MCF 10A (cell line): ENCODE data around the gene MEIS2. TPM values are rescaled to one million over a fixed set of nuclear protein-coding genes. Genes with fewer than 3 reads are reported as not detected.

Experiments used
- BruUV-seq: library from RNA; stranded (reverse); fragments of 400-500 nt; replicated peaks from 2 replicates; lab custom pipeline; 2021; lab: Mats Ljungman, UMichigan
- CTCF ChIA-PET: fragments of 300-600 bp; sonication (Branson Sonifier 250); formaldehyde crosslinking; extraction: SDS; loops from one replicate; lab custom pipeline; 2021; ENCODE audit warnings: antibody characterized with exemption, inconsistent platforms; lab: Yijun Ruan, JAX
- POLR2A ChIA-PET: fragments of 300-600, 350-650 bp; sonication (Branson Sonifier 250); formaldehyde crosslinking; extraction: SDS; loops from one replicate; lab custom pipeline; 2020; ENCODE audit warnings: antibody characterized with exemption, inconsistent platforms; lab: Yijun Ruan, JAX
- DNase-seq: peaks from one replicate; pipeline ENCODE4 v3.0.0-alpha.2; 2018; ENCODE audit not compliant: unreplicated experiment
- H3K27ac Mint-ChIP-seq: one replicate; pipeline ENCODE4 v1.8.0; 2022; ENCODE audit warnings: mild to moderate bottlenecking, low read depth, mixed read lengths; ENCODE audit not compliant: unreplicated experiment
- H3K27me3 Mint-ChIP-seq: one replicate; pipeline ENCODE4 v1.8.0; 2022; ENCODE audit warnings: mixed read lengths; ENCODE audit not compliant: insufficient read depth, unreplicated experiment
- H3K36me3 Mint-ChIP-seq: one replicate; pipeline ENCODE4 v1.8.0; 2022; ENCODE audit warnings: mild to moderate bottlenecking, moderate library complexity, mixed read lengths; ENCODE audit not compliant: insufficient read depth, unreplicated experiment
- H3K4me1 Mint-ChIP-seq: one replicate; pipeline ENCODE4 v1.8.0; 2022; ENCODE audit warnings: mixed read lengths; ENCODE audit not compliant: insufficient read depth, unreplicated experiment
- H3K4me3 Mint-ChIP-seq: one replicate; pipeline ENCODE4 v1.8.0; 2022; ENCODE audit warnings: mild to moderate bottlenecking, moderate library complexity, mixed read lengths; ENCODE audit not compliant: unreplicated experiment
- H3K9me3 Mint-ChIP-seq: one replicate; pipeline ENCODE4 v1.8.0; 2022; ENCODE audit warnings: mixed read lengths; ENCODE audit not compliant: unreplicated experiment
- CTCF ChIP-seq: fragments of 200-600 bp; IDR thresholded peaks from one replicate; pipeline ENCODE4 v1.8.0; 2022; ENCODE audit warnings: antibody characterized with exemption, mild to moderate bottlenecking; ENCODE audit not compliant: unreplicated experiment
- intact Hi-C: fragments of 100-400 bp; cut with micrococcal nuclease; formaldehyde crosslinking; loops from 2 replicates; pipeline ENCODE4 v1.14.1; 2022
- total RNA-seq: library from RNA; stranded (reverse); gene quantifications from 2 replicates; pipeline ENCODE4 v1.2.3, GENCODE V29; 2022

MEIS2 gene
- total RNA-seq, 1 experiment from 2014 or later = 6.9 TPM

- H3K4me1 Mint-ChIP-seq = peaks cover 5% of the 10 kb centered on the region
- no peak for TF ChIP-seq CTCF
- no peaks in the 10 kb centered on the region for H3K27me3 Mint-ChIP-seq
- intact Hi-C loops = no loop called here
- H3K27ac Mint-ChIP-seq = no peak overlapping the region
- H3K4me3 Mint-ChIP-seq = no peak overlapping the region
- ChIA-PET POLR2A (interaction anchor here (1.2 kb wide), 1 partner anchor 189 kb away, joined by 7 read pairs; no protein-coding TSS in a partner anchor), CTCF (interaction anchor here (0.6 to 2.9 kb wide), 2 partner anchors 29 to 110 kb away, joined by 3 to 8 read pairs; no protein-coding TSS in a partner anchor)
- no peaks in the 10 kb centered on the region for H3K36me3 Mint-ChIP-seq
- BruUV-seq = no TSS peak
- H3K9me3 Mint-ChIP-seq = no peaks in the 10 kb centered on the region
- no peak for DNase-seq
Observed at GRCh38 chr15:36912311-36912712, 188.0 kb downstream of the MEIS2 start.

GRCh38 chr15:36911322-36911944 lies 188.9 kb downstream of the MEIS2 start:
- peak; percentile 8 for DNase-seq
- Mint-ChIP-seq H3K27ac (no peak overlapping the region), H3K4me3 (no peak overlapping the region), H3K9me3 (no peaks in the 10 kb centered on the region), H3K36me3 (no peaks in the 10 kb centered on the region), H3K4me1 (peaks cover 5% of the 10 kb centered on the region), H3K27me3 (no peaks in the 10 kb centered on the region)
- BruUV-seq = no TSS peak
- intact Hi-C loops = no loop called here
- CTCF ChIA-PET = interaction anchor here (0.6 to 1.4 kb wide), 4 partner anchors 43 to 414 kb away, joined by 3 to 8 read pairs (median 4); no protein-coding TSS in a partner anchor
- no peak for TF ChIP-seq CTCF
- POLR2A ChIA-PET = interaction anchor here (0.6 to 1.2 kb wide), 3 partner anchors 189 to 1461 kb away, joined by 3 to 7 read pairs (median 3); no protein-coding TSS in a partner anchor

- no peak for DNase-seq
- Mint-ChIP-seq H3K27me3 (no peaks in the 10 kb centered on the region), H3K9me3 (no peaks in the 10 kb centered on the region), H3K4me1 (peaks cover 11% of the 10 kb centered on the region), H3K36me3 (no peaks in the 10 kb centered on the region), H3K4me3 (no peak overlapping the region), H3K27ac (no peak overlapping the region)
- TF ChIP-seq CTCF = no peak
- no TSS peak for BruUV-seq
- CTCF ChIA-PET = no interaction called here
- POLR2A ChIA-PET = no interaction called here
- intact Hi-C loops = no loop called here
Observed at GRCh38 chr15:36908991-36909390, 191.4 kb downstream of the MEIS2 start.

- Mint-ChIP-seq H3K27ac (no peak overlapping the region), H3K4me3 (no peak overlapping the region), H3K4me1 (peaks cover 16% of the 10 kb centered on the region), H3K27me3 (no peaks in the 10 kb centered on the region), H3K9me3 (no peaks in the 10 kb centered on the region), H3K36me3 (no peaks in the 10 kb centered on the region)
- CTCF ChIA-PET = interaction anchor here (0.5 kb wide), 1 partner anchor 229 kb away, joined by 3 read pairs; no protein-coding TSS in a partner anchor
- no TSS peak for BruUV-seq
- intact Hi-C loops = no loop called here
- no peak for TF ChIP-seq CTCF
- DNase-seq = no peak
- POLR2A ChIA-PET = no interaction called here
Observed at GRCh38 chr15:36907295-36907694, 193.1 kb downstream of the MEIS2 start.
